Measurements from ENCODE around the gene WDR48. TPM values are rescaled to one million over a fixed set of nuclear protein-coding genes. Genes with fewer than 3 reads are reported as not detected.

WDR48 gene
- polyA plus RNA-seq, 1 donor from 2014 or later, result 111 TPM

DNA sequence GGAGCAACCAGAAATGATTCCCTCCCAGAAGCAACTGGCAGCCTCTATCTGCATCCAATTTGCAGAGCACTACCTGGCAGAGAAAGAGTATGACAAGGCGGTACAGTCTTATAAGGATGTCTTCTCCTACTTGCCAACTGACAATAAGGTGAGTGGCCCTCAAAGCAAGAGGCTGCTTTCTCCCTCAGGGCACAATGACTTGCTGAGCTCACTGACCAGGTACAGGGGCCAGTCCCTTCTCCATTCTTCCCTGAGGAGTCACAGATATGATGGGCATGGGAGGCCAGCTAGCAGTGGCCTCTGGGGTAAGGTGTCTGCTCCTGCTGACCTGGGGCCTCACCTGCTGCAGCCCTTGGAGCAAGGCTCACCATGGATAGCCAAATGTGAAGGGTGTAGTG is 81.3 kb downstream of the WDR48 start:
- H3K4me3 ChIP-seq (ENCODE audit: low read length), result no peak overlapping the region
- no peaks in the 10 kb centered on the region for H3K79me2 ChIP-seq (replicated peaks; ENCODE audit: insufficient read depth, low read length)
- H4K20me1 ChIP-seq (ENCODE audit: insufficient read depth), result no peaks in the 10 kb centered on the region
- H3F3A ChIP-seq (ENCODE audit: insufficient read depth, low read length, poor library complexity, severe bottlenecking), result no peaks in the 10 kb centered on the region
- H3K27ac ChIP-seq (ENCODE audit: low read length), result no peak overlapping the region
- no peak overlapping the region for H3K4me2 ChIP-seq (ENCODE audit: low read length)
- H3K9me3 ChIP-seq (ENCODE audit: low read length), result no peaks in the 10 kb centered on the region
- H3K9ac ChIP-seq (ENCODE audit: low read length), result no peak overlapping the region
- TF ChIP-seq MXI1 (conservative IDR thresholded peaks at IDR 0.05; ENCODE audit: poor library complexity, severe bottlenecking) (no peak), EP300 (conservative IDR thresholded peaks at IDR 0.05; ENCODE audit: poor library complexity, severe bottlenecking) (no peak), SMC3 (conservative IDR thresholded peaks at IDR 0.05; ENCODE audit: poor library complexity) (no peak), TAF1 (IDR thresholded peaks at IDR 0.05; ENCODE audit: low read depth) (no peak), POLR2AphosphoS5 (IDR thresholded peaks at IDR 0.05) (no peak), RAD21 (conservative IDR thresholded peaks at IDR 0.05) (no peak), EZH2 (IDR thresholded peaks at IDR 0.05; ENCODE audit: borderline replicate concordance, insufficient read depth, low read length, poor library complexity, severe bottlenecking) (no peak)
- TF ChIP-seq, protein P1, sequence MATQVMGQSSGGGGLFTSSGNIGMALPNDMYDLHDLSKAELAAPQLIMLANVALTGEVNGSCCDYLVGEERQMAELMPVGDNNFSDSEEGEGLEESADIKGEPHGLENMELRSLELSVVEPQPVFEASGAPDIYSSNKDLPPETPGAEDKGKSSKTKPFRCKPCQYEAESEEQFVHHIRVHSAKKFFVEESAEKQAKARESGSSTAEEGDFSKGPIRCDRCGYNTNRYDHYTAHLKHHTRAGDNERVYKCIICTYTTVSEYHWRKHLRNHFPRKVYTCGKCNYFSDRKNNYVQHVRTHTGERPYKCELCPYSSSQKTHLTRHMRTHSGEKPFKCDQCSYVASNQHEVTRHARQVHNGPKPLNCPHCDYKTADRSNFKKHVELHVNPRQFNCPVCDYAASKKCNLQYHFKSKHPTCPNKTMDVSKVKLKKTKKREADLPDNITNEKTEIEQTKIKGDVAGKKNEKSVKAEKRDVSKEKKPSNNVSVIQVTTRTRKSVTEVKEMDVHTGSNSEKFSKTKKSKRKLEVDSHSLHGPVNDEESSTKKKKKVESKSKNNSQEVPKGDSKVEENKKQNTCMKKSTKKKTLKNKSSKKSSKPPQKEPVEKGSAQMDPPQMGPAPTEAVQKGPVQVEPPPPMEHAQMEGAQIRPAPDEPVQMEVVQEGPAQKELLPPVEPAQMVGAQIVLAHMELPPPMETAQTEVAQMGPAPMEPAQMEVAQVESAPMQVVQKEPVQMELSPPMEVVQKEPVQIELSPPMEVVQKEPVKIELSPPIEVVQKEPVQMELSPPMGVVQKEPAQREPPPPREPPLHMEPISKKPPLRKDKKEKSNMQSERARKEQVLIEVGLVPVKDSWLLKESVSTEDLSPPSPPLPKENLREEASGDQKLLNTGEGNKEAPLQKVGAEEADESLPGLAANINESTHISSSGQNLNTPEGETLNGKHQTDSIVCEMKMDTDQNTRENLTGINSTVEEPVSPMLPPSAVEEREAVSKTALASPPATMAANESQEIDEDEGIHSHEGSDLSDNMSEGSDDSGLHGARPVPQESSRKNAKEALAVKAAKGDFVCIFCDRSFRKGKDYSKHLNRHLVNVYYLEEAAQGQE (IDR thresholded peaks at IDR 0.05; ENCODE audit: borderline replicate concordance), result no peak
- TF ChIP-seq, protein P2, sequence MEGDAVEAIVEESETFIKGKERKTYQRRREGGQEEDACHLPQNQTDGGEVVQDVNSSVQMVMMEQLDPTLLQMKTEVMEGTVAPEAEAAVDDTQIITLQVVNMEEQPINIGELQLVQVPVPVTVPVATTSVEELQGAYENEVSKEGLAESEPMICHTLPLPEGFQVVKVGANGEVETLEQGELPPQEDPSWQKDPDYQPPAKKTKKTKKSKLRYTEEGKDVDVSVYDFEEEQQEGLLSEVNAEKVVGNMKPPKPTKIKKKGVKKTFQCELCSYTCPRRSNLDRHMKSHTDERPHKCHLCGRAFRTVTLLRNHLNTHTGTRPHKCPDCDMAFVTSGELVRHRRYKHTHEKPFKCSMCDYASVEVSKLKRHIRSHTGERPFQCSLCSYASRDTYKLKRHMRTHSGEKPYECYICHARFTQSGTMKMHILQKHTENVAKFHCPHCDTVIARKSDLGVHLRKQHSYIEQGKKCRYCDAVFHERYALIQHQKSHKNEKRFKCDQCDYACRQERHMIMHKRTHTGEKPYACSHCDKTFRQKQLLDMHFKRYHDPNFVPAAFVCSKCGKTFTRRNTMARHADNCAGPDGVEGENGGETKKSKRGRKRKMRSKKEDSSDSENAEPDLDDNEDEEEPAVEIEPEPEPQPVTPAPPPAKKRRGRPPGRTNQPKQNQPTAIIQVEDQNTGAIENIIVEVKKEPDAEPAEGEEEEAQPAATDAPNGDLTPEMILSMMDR (IDR thresholded peaks at IDR 0.05; ENCODE audit: poor library complexity, severe bottlenecking), result no peak
- H2AFZ ChIP-seq (ENCODE audit: low read depth, low read length), result no peak overlapping the region
- H3K36me3 ChIP-seq (ENCODE audit: insufficient read depth, low read length), result peaks cover 1% of the 10 kb centered on the region
- H3K9me2 ChIP-seq (ENCODE audit: insufficient read depth, low read length), result no peaks in the 10 kb centered on the region
- H3K27me3 ChIP-seq (ENCODE audit: insufficient read depth, low read depth, low read length), result no peaks in the 10 kb centered on the region

DNA sequence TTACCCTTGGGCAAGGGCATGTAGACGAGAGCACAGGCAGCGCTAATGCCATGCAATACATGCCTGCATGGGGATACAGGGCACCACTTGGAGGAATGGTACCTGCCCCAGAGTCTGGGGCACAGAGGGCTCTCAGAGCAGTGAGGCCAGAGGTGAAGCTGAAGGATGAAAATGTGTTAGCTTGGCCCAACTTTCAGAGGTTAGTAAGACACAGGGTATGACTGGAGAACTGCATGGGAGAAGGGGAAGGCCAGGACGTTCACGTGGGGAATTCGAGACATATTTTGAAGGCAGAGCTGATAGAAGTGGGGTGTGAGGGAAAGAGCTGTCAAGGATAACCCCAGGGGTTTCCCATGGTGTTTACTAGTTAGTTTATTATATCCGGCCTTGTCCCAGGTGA is 82.0 kb downstream of the WDR48 start:
- no peaks in the 10 kb centered on the region for H3K9me3 ChIP-seq (ENCODE audit: low read length)
- peaks cover 7% of the 10 kb centered on the region for H3K36me3 ChIP-seq (ENCODE audit: insufficient read depth, low read length)
- no peaks in the 10 kb centered on the region for H3K79me2 ChIP-seq (replicated peaks; ENCODE audit: insufficient read depth, low read length)
- no peak overlapping the region for H3K4me2 ChIP-seq (ENCODE audit: low read length)
- no peak overlapping the region for H2AFZ ChIP-seq (ENCODE audit: low read depth, low read length)
- H3K9ac ChIP-seq (ENCODE audit: low read length), result no peak overlapping the region
- H3F3A ChIP-seq (ENCODE audit: insufficient read depth, low read length, poor library complexity, severe bottlenecking), result no peaks in the 10 kb centered on the region
- H3K27ac ChIP-seq (ENCODE audit: low read length), result no peak overlapping the region
- H3K4me3 ChIP-seq (ENCODE audit: low read length), result no peak overlapping the region
- no peaks in the 10 kb centered on the region for H4K20me1 ChIP-seq (ENCODE audit: insufficient read depth)
- TF ChIP-seq EZH2 (IDR thresholded peaks at IDR 0.05; ENCODE audit: borderline replicate concordance, insufficient read depth, low read length, poor library complexity, severe bottlenecking) (no peak), RAD21 (conservative IDR thresholded peaks at IDR 0.05) (no peak), MXI1 (conservative IDR thresholded peaks at IDR 0.05; ENCODE audit: poor library complexity, severe bottlenecking) (no peak), TAF1 (IDR thresholded peaks at IDR 0.05; ENCODE audit: low read depth) (no peak), EP300 (conservative IDR thresholded peaks at IDR 0.05; ENCODE audit: poor library complexity, severe bottlenecking) (no peak), POLR2AphosphoS5 (IDR thresholded peaks at IDR 0.05) (no peak)
- TF ChIP-seq, protein P1 (IDR thresholded peaks at IDR 0.05; ENCODE audit: borderline replicate concordance), result no peak
- TF ChIP-seq, protein P2 (IDR thresholded peaks at IDR 0.05; ENCODE audit: poor library complexity, severe bottlenecking), result no peak
- H3K27me3 ChIP-seq (ENCODE audit: insufficient read depth, low read depth, low read length), result no peaks in the 10 kb centered on the region
- H3K9me2 ChIP-seq (ENCODE audit: insufficient read depth, low read length), result no peaks in the 10 kb centered on the region

All from neural cell (in vitro differentiated cells).